ENCODE data around the gene ZNF683. TPM values are rescaled to one million over a fixed set of nuclear protein-coding genes. Genes with fewer than 3 reads are reported as not detected.
"Not testable (repeated sequence)": the region's sequence is repeated elsewhere in the genome, so short reads cannot be mapped to it uniquely, and the experiment has no call there.

Gene ZNF683
- total RNA-seq, 2 donors from 2014 or later: not detected

DNA sequence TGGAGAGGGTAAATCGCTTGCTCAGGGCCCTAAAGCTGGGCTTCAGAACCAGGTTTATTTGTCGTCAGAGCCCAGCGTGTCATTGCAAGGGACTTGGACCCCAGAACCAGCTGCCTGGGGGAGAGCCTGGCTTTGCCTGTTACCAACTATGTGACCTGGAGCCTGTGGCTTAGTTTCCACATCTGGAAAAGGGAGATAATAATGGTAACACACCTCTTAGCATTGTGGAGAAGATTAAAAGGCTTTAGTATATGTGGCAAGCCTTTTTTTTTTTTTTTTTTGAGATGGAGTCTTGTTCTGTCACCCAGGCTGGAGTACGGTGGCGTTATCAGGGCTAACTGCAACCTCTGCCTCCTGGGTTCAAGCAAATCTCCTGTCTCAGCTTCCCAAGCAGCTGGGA lies 42.3 kb downstream of the ZNF683 start:
- no peak overlapping the region for H3K4me3 ChIP-seq (ENCODE audit: low read length)
- Mint-ChIP-seq H3K27ac (no peak overlapping the region), H3K4me3 (no peak overlapping the region), H3K9me3 (no peaks in the 10 kb centered on the region), H3K27me3 (ENCODE audit: insufficient read depth) (peaks cover 2% of the 10 kb centered on the region), H3K4me1 (peaks cover 4% of the 10 kb centered on the region), H3K36me3 (ENCODE audit: low read depth) (peaks cover 16% of the 10 kb centered on the region)
- H3K4me1 ChIP-seq (ENCODE audit: control insufficient read depth, insufficient read depth, low read length): no peaks in the 10 kb centered on the region
- no peaks in the 10 kb centered on the region for H3K36me3 ChIP-seq (ENCODE audit: control insufficient read depth, insufficient read depth, low read length)
- H3K27ac ChIP-seq (ENCODE audit: low read depth, low read length): no peak overlapping the region
- no peak overlapping the region for H3K9ac ChIP-seq (ENCODE audit: extremely low read depth, low read length, poor library complexity, severe bottlenecking)
- no peak for DNase-seq
- WGBS, 2 experiments (ENCODE audit: insufficient coverage in 1 of 2, insufficient read length in 1 of 2): 95 to 100% methylated on average over 5 of the region's 5 CpGs
- TF ChIP-seq, protein P1, sequence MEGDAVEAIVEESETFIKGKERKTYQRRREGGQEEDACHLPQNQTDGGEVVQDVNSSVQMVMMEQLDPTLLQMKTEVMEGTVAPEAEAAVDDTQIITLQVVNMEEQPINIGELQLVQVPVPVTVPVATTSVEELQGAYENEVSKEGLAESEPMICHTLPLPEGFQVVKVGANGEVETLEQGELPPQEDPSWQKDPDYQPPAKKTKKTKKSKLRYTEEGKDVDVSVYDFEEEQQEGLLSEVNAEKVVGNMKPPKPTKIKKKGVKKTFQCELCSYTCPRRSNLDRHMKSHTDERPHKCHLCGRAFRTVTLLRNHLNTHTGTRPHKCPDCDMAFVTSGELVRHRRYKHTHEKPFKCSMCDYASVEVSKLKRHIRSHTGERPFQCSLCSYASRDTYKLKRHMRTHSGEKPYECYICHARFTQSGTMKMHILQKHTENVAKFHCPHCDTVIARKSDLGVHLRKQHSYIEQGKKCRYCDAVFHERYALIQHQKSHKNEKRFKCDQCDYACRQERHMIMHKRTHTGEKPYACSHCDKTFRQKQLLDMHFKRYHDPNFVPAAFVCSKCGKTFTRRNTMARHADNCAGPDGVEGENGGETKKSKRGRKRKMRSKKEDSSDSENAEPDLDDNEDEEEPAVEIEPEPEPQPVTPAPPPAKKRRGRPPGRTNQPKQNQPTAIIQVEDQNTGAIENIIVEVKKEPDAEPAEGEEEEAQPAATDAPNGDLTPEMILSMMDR (conservative IDR thresholded peaks at IDR 0.05): no peak
- no peaks in the 10 kb centered on the region for H3K27me3 ChIP-seq (ENCODE audit: control insufficient read depth, insufficient read depth, low read length, poor library complexity, severe bottlenecking)
- no peaks in the 10 kb centered on the region for H3K9me3 ChIP-seq (ENCODE audit: control insufficient read depth, low read length)

DNA sequence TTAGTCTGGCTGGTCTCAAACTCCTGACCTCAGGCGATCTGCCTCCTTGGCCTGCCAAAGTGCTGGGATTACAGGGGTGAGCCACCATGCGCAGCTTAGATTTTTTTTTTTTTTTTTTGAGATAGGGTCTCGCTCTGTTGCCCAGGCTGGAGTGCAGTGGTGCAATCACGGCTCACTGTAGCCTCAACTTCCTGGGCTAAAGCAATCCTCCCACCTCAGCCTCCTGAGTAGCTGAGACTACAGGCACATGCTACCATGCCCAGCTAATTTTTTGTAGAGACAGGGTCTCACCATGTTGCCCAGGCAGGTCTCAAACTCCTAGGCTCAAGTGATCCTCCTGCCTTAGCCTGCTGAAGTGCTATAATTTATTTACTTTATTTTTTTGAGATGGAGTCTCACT lies 43.2 kb downstream of the ZNF683 start:
- not testable (repeated sequence) for H3K4me1 ChIP-seq (ENCODE audit: control insufficient read depth, insufficient read depth, low read length); H3K27ac ChIP-seq (ENCODE audit: low read depth, low read length); DNase-seq; H3K4me1 Mint-ChIP-seq; H3K9ac ChIP-seq (ENCODE audit: extremely low read depth, low read length, poor library complexity, severe bottlenecking); H3K9me3 ChIP-seq (ENCODE audit: control insufficient read depth, low read length); H3K27ac Mint-ChIP-seq; H3K4me3 ChIP-seq (ENCODE audit: low read length); H3K27me3 Mint-ChIP-seq (ENCODE audit: insufficient read depth); H3K27me3 ChIP-seq (ENCODE audit: control insufficient read depth, insufficient read depth, low read length, poor library complexity, severe bottlenecking); H3K36me3 ChIP-seq (ENCODE audit: control insufficient read depth, insufficient read depth, low read length); H3K4me3 Mint-ChIP-seq; H3K9me3 Mint-ChIP-seq
- WGBS, 2 experiments (ENCODE audit: insufficient coverage in 1 of 2, insufficient read length in 1 of 2): 94 to 100% methylated on average over 2 to 4 of the region's 4 CpGs
- H3K36me3 Mint-ChIP-seq (ENCODE audit: low read depth): peaks cover 23% of the 10 kb centered on the region

DNA sequence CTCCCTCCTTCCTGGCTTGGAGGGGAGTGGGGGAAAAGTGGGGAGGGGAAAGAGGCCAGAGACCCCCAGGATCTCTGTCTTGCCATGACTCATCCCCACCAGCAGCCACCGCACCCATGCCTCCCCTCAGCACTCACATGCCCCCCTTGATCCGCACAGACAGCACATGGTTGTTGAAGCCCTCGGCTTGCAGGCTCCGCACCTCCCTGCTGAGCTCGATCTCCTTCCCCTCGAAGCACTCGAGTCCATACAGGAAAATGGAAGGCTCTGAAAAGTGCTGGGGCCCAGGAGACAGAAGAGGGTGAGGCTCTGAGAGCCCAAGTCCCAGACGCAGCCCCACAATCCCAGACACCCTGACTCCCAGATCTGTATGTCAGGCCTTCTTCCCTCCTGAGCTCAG lies 44.0 kb downstream of the ZNF683 start:
- Mint-ChIP-seq H3K36me3 (ENCODE audit: low read depth) (peaks cover 29% of the 10 kb centered on the region), H3K4me3 (no peak overlapping the region), H3K27ac (peak overlapping the region; percentile 74), H3K9me3 (no peaks in the 10 kb centered on the region), H3K27me3 (ENCODE audit: insufficient read depth) (no peaks in the 10 kb centered on the region), H3K4me1 (no peaks in the 10 kb centered on the region)
- Histone ChIP-seq H3K27me3 (ENCODE audit: control insufficient read depth, insufficient read depth, low read length, poor library complexity, severe bottlenecking) (no peaks in the 10 kb centered on the region), H3K9me3 (ENCODE audit: control insufficient read depth, low read length) (no peaks in the 10 kb centered on the region), H3K27ac (ENCODE audit: low read depth, low read length) (no peak overlapping the region), H3K4me1 (ENCODE audit: control insufficient read depth, insufficient read depth, low read length) (no peaks in the 10 kb centered on the region), H3K4me3 (ENCODE audit: low read length) (no peak overlapping the region), H3K9ac (ENCODE audit: extremely low read depth, low read length, poor library complexity, severe bottlenecking) (no peak overlapping the region), H3K36me3 (ENCODE audit: control insufficient read depth, insufficient read depth, low read length) (no peaks in the 10 kb centered on the region)
- TF ChIP-seq, protein P1 (conservative IDR thresholded peaks at IDR 0.05): no peak
- 89 to 92% methylated on average over 5 to 8 of the region's 8 CpGs for WGBS, 2 experiments (ENCODE audit: insufficient coverage in 1 of 2, insufficient read length in 1 of 2)
- DNase-seq: no peak

DNA sequence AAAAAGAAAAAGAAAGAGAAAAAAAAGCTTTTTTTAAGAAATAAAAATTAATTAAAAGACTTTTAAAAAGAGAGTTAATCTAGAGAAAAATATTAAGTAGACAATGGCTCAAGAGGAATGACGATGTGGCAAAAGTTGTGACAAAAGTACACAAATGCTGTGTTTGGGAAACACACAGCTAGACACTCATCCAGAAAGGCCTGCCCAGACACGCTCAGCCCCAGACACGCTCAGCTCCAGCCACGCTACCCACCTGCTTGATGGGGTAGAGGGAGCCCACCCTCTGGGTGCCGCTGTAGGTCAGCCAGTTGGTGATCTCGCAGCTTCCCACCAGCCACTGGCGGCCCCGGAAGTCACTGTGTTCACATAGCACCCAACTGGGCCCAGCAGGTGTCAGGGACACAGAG lies 44.6 kb downstream of the ZNF683 start:
- Mint-ChIP-seq H3K9me3 (no peaks in the 10 kb centered on the region), H3K27ac (no peak overlapping the region), H3K27me3 (ENCODE audit: insufficient read depth) (no peaks in the 10 kb centered on the region), H3K36me3 (ENCODE audit: low read depth) (peaks cover 35% of the 10 kb centered on the region), H3K4me1 (no peaks in the 10 kb centered on the region), H3K4me3 (no peak overlapping the region)
- Histone ChIP-seq H3K9me3 (ENCODE audit: control insufficient read depth, low read length) (no peaks in the 10 kb centered on the region), H3K36me3 (ENCODE audit: control insufficient read depth, insufficient read depth, low read length) (no peaks in the 10 kb centered on the region), H3K27ac (ENCODE audit: low read depth, low read length) (no peak overlapping the region), H3K4me1 (ENCODE audit: control insufficient read depth, insufficient read depth, low read length) (no peaks in the 10 kb centered on the region), H3K27me3 (ENCODE audit: control insufficient read depth, insufficient read depth, low read length, poor library complexity, severe bottlenecking) (no peaks in the 10 kb centered on the region), H3K9ac (ENCODE audit: extremely low read depth, low read length, poor library complexity, severe bottlenecking) (no peak overlapping the region), H3K4me3 (ENCODE audit: low read length) (no peak overlapping the region)
- TF ChIP-seq, protein P1 (conservative IDR thresholded peaks at IDR 0.05): no peak
- 84 to 88% methylated on average over 7 to 8 of the region's 8 CpGs for whole genome bisulfite sequencing, 2 experiments (ENCODE audit: insufficient coverage in 1 of 2, insufficient read length in 1 of 2)
- DNase-seq: no peak

Measured in endodermal cell (in vitro differentiated cells).